Esophagus squamous epithelium (tissue), 5 donors: ENCODE measurements around the gene GNB1L. TPM values are rescaled to one million over a fixed set of nuclear protein-coding genes. Genes with fewer than 3 reads are reported as not detected.

Source experiments
- DNase-seq: peaks from one replicate; lab custom pipeline; 2025; lab: John Stamatoyannopoulos, UW
- H3K27ac ChIP-seq, 4 donors: fragments of 200-600 bp; sonication (generic); one replicate each; pipeline ENCODE4 v1.5.1; 2016 to 2019; ENCODE audit warnings: mild to moderate bottlenecking in 1 of 4
- H3K27me3 ChIP-seq, 4 donors: fragments of 200-600 bp; sonication (generic); 1 replicate in 3 of 4; 2 replicates in 1 of 4; pipeline versions ENCODE4 v1.5.1 to v1.6.0; 2017 to 2021; ENCODE audit warnings: antibody characterized with exemption in 1 of 4
- H3K36me3 ChIP-seq, 3 donors: fragments of 200-600 bp; sonication (generic); one replicate each; pipeline ENCODE4 v1.5.1; 2016 to 2019
- H3K4me1 ChIP-seq, 3 donors: fragments of 200-600 bp; sonication (generic); one replicate each; pipeline ENCODE4 v1.5.1; 2017 to 2019
- H3K4me3 ChIP-seq, 4 donors: fragments of 200-600 bp; sonication (generic); 1 replicate in 3 of 4; 2 replicates in 1 of 4; pipeline ENCODE4 v1.5.1; 2016 to 2019; ENCODE audit warnings: mild to moderate bottlenecking in 2 of 4, moderate library complexity in 1 of 4
- H3K9me3 ChIP-seq, 3 donors: fragments of 200-600 bp; sonication (generic); one replicate each; pipeline ENCODE4 v1.5.1; 2016 to 2019
- POLR2A ChIP-seq, 4 donors: fragments of 450-650 bp; IDR thresholded peaks; one replicate each; pipeline ENCODE4 v1.6.1; 2017; ENCODE audit warnings: antibody characterized with exemption in 4 of 4, mild to moderate bottlenecking in 4 of 4, moderate library complexity in 3 of 4
- WGBS, 2 donors: methylation state at CpG; one replicate each; pipeline ENCODE4 v1.1.5; 2018; 5-methylcytosine and 5-hydroxymethylcytosine counted together
- intact Hi-C: fragments of 100-400 bp; cut with DNase I; formaldehyde crosslinking; loops from one replicate; pipeline ENCODE4 v1.15.0; 2022
- total RNA-seq, 4 donors: library from RNA; depleted of rRNA; stranded (reverse); fragments of >200 nt; gene quantifications; one replicate each; pipeline ENCODE4 v1.1.0, GENCODE V29; 2016
- TF ChIP-seq, protein P1 (sequence below), 6 experiments: fragments of 450-650 bp in 4 of 6; fragments of 200-600 bp in 2 of 6; sonication (generic) in 2 of 6; IDR thresholded peaks; one replicate each; pipeline ENCODE4 v1.5.1; 2016 to 2019; ENCODE audit warnings: antibody characterized with exemption in 6 of 6, mild to moderate bottlenecking in 4 of 6, moderate library complexity in 4 of 6
- donor health status: DM: yes; HTN: yes; CAD: no.

GNB1L gene
- total RNA-seq, 4 donors from 2014 or later, result 5.7 to 8.5 (median 6.4) TPM

GRCh38 chr22:19735665-19736510 is 118.8 kb downstream of the GNB1L start:
- DNase-seq, result no peak
- Histone ChIP-seq H3K36me3 (no peaks in the 10 kb centered on the region), H3K4me3 (no peak overlapping the region), H3K9me3 (no peaks in the 10 kb centered on the region), H3K27ac (no peak overlapping the region), H3K27me3 (peaks cover 0 to 41% (median 0%) of the 10 kb centered on the region in 4 donors), H3K4me1 (peaks cover 4 to 5% (median 4%) of the 10 kb centered on the region in 3 donors)
- intact Hi-C loops, result no loop called here
- TF ChIP-seq POLR2A (IDR thresholded peaks at IDR 0.05), result no peak
- TF ChIP-seq, protein P1, sequence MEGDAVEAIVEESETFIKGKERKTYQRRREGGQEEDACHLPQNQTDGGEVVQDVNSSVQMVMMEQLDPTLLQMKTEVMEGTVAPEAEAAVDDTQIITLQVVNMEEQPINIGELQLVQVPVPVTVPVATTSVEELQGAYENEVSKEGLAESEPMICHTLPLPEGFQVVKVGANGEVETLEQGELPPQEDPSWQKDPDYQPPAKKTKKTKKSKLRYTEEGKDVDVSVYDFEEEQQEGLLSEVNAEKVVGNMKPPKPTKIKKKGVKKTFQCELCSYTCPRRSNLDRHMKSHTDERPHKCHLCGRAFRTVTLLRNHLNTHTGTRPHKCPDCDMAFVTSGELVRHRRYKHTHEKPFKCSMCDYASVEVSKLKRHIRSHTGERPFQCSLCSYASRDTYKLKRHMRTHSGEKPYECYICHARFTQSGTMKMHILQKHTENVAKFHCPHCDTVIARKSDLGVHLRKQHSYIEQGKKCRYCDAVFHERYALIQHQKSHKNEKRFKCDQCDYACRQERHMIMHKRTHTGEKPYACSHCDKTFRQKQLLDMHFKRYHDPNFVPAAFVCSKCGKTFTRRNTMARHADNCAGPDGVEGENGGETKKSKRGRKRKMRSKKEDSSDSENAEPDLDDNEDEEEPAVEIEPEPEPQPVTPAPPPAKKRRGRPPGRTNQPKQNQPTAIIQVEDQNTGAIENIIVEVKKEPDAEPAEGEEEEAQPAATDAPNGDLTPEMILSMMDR (IDR thresholded peaks at IDR 0.05), result no peak
- 72 to 80% methylated on average over 3 to 11 of the region's 21 CpGs for WGBS, 2 donors

- Histone ChIP-seq H3K4me1 (peaks cover 6 to 12% (median 11%) of the 10 kb centered on the region in 3 donors), H3K36me3 (no peaks in the 10 kb centered on the region), H3K9me3 (no peaks in the 10 kb centered on the region), H3K4me3 (no peak overlapping the region), H3K27ac (no peak overlapping the region), H3K27me3 (peaks cover 0 to 44% (median 0%) of the 10 kb centered on the region in 4 donors)
- 93% methylated on average over 4 of the region's 5 CpGs; no CpG with 5 or more reads in 1 of the 2 donors for WGBS, 2 donors
- intact Hi-C loops, result no loop called here
- DNase-seq, result no peak
- TF ChIP-seq, protein P1 (IDR thresholded peaks at IDR 0.05), result no peak
- no peak for TF ChIP-seq POLR2A (IDR thresholded peaks at IDR 0.05)
Observed at GRCh38 chr22:19734837-19735382, 119.8 kb downstream of the GNB1L start.

DNA sequence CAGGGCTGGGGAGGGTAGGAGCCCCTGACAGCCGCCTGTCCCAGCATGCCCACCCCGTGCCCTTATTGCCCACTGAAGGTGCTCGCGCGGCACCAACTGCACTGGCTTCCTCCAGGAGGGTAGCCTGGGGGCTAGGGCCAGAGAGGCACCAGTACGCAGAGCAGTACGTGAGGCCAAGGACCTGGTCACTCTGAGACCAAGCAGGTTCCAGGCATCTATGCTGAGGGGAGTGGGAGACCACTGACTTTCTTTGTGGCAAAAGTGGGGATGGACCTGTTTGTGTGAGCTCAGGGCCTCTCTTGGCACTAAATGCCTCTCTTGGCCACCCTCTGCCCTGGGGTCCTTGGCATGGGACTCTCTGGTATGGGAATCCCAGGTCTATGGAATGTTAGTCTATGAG is 120.5 kb downstream of the GNB1L start:
- H3K36me3 ChIP-seq, result no peaks in the 10 kb centered on the region
- peaks cover 6 to 12% (median 11%) of the 10 kb centered on the region in 3 donors for H3K4me1 ChIP-seq
- H3K9me3 ChIP-seq, result no peaks in the 10 kb centered on the region
- H3K4me3 ChIP-seq, result no peak overlapping the region
- peaks cover 0 to 45% (median 0%) of the 10 kb centered on the region in 4 donors for H3K27me3 ChIP-seq
- TF ChIP-seq, protein P1 (IDR thresholded peaks at IDR 0.05), result no peak
- TF ChIP-seq POLR2A (IDR thresholded peaks at IDR 0.05), result no peak
- no peak overlapping the region for H3K27ac ChIP-seq
- 20% methylated on average over 1 of the region's 7 CpGs; no CpG with 5 or more reads in 1 of the 2 donors for WGBS, 2 donors
- no peak for DNase-seq
- intact Hi-C loops, result no loop called here

- Histone ChIP-seq H3K9me3 (no peaks in the 10 kb centered on the region), H3K36me3 (no peaks in the 10 kb centered on the region), H3K27me3 (peaks cover 0 to 45% (median 0%) of the 10 kb centered on the region in 4 donors), H3K27ac (no peak overlapping the region), H3K4me1 (peaks cover 6 to 12% (median 11%) of the 10 kb centered on the region in 3 donors), H3K4me3 (no peak overlapping the region)
- WGBS, 2 donors, result 18 to 35% methylated on average over 2 to 3 of the region's 5 CpGs
- no peak for DNase-seq
- intact Hi-C loops, result no loop called here
- TF ChIP-seq POLR2A (IDR thresholded peaks at IDR 0.05), result no peak
- TF ChIP-seq, protein P1 (IDR thresholded peaks at IDR 0.05), result no peak
Observed at GRCh38 chr22:19733755-19734154, 120.9 kb downstream of the GNB1L start.

Other genes with a start within 250 kb of the GNB1L start
- gene SEPTIN5, start 140.4 kb downstream of the GNB1L start, total RNA-seq, result 10 to 100 TPM; 19.8 to 69.7 (median 36.3) TPM
- gene GP1BB, start 131.3 kb downstream of the GNB1L start, total RNA-seq, result 10 to 100 TPM in 1 of 4 donors, 1 to 10 TPM in 3; 4.8 to 40.0 (median 9.7) TPM
- gene TBX1, start 94.1 kb downstream of the GNB1L start, total RNA-seq, result 1 to 10 TPM in 1 of 4 donors, under 1 TPM in 3; 0.18 to 4.4 (median 0.26) TPM
- gene RTL10, start within 50 bp of the GNB1L start, total RNA-seq, result 10 to 100 TPM in 2 of 4 donors, 1 to 10 TPM in 2; 9.4 to 18.2 (median 11.4) TPM
- 100 to 1,000 TPM; 210 to 422 (median 234) TPM for gene COMT, start 86.9 kb upstream of the GNB1L start, total RNA-seq
- 10 to 100 TPM in 2 of 4 donors, 1 to 10 TPM in 2; 8.0 to 11.3 (median 10.4) TPM for gene TXNRD2, start 86.9 kb upstream of the GNB1L start, total RNA-seq
- gene ARVCF, start 161.9 kb upstream of the GNB1L start, total RNA-seq, result 10 to 100 TPM in 1 of 4 donors, 1 to 10 TPM in 3; 3.1 to 10.9 (median 7.1) TPM
- 10 to 100 TPM; 14.0 to 28.2 (median 17.6) TPM for gene TANGO2, start 166.2 kb upstream of the GNB1L start, total RNA-seq
- gene DGCR8, start 225.4 kb upstream of the GNB1L start, total RNA-seq, result 10 to 100 TPM; 13.7 to 33.8 (median 18.7) TPM